MM.1S (cell line): ENCODE results near the gene RGS11.

ENCODE experiments used
- EZH2 ChIP-seq: fragments of 300-600 bp; sonication (generic); optimal IDR thresholded peaks from 2 replicates; pipeline ENCODE3; 2017; ENCODE audit warnings: low read depth, mild to moderate bottlenecking, antibody characterized with exemption, low read length, mixed read lengths
- TF ChIP-seq, protein P1 (sequence below): fragments of 300-600 bp; sonication (generic); IDR thresholded peaks from 2 replicates; pipeline ENCODE4 v1.5.1; 2016; ENCODE audit warnings: antibody characterized with exemption, low read length, mixed read lengths

- TF ChIP-seq, protein P1, sequence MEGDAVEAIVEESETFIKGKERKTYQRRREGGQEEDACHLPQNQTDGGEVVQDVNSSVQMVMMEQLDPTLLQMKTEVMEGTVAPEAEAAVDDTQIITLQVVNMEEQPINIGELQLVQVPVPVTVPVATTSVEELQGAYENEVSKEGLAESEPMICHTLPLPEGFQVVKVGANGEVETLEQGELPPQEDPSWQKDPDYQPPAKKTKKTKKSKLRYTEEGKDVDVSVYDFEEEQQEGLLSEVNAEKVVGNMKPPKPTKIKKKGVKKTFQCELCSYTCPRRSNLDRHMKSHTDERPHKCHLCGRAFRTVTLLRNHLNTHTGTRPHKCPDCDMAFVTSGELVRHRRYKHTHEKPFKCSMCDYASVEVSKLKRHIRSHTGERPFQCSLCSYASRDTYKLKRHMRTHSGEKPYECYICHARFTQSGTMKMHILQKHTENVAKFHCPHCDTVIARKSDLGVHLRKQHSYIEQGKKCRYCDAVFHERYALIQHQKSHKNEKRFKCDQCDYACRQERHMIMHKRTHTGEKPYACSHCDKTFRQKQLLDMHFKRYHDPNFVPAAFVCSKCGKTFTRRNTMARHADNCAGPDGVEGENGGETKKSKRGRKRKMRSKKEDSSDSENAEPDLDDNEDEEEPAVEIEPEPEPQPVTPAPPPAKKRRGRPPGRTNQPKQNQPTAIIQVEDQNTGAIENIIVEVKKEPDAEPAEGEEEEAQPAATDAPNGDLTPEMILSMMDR = no peak
- no peak for TF ChIP-seq EZH2
Observed at GRCh38 chr16:266258-267164, 9.2 kb downstream of the RGS11 start.
